A549 (cell line): ENCODE data around the gene GDPD3. TPM values are rescaled to one million over a fixed set of nuclear protein-coding genes. Genes with fewer than 3 reads are reported as not detected.

Source experiments
- ATAC-seq, 2 experiments: fragments of 200-7000 bp in 1 of 2; fragments of >200 bp in 1 of 2; cut with Nextera tagmentation in 1 of 2; cut with Tn5 transposase in 1 of 2; 3 replicates each; pipeline versions ENCODE4 v1.8.0 to v1.9.1; 2018 to 2020; ENCODE audit warnings: mild to moderate bottlenecking in 1 of 2, moderate library complexity in 1 of 2
- CTCF ChIA-PET: fragments of 300-600 bp; sonication (Branson Sonifier 250); formaldehyde crosslinking; extraction: SDS; loops from one replicate; lab custom pipeline; 2021; ENCODE audit warnings: antibody characterized with exemption, inconsistent platforms; lab: Yijun Ruan, JAX
- POLR2A ChIA-PET: fragments of 350-600 bp; formaldehyde crosslinking; extraction: SDS; loops from one replicate; lab custom pipeline; 2021; ENCODE audit warnings: antibody characterized with exemption, inconsistent platforms; lab: Yijun Ruan, JAX
- DNase-seq, 2 experiments: peaks; one replicate each; pipeline versions ENCODE4 v3.0.0 to v3.0.0-alpha.2; 2011 to 2016; ENCODE audit warnings: low read depth in 1 of 2, low spot score in 1 of 2
- FAIRE-seq: peaks from 2 replicates; lab custom pipeline; 2011; peaks lifted over from hg19 to GRCh38; lab: Jason Lieb, UNC
- H3K27ac ChIP-seq, 2 experiments: fragments of >200 bp; sonication (Bioruptor Twin); formaldehyde crosslinking; 3 replicates each; pipeline ENCODE4 v1.5.1; 2016 to 2017
- H3K4me1 ChIP-seq: fragments of >200 bp; sonication (Bioruptor Twin); formaldehyde crosslinking; 3 replicates; pipeline ENCODE4 v1.6.1; 2016
- H3K4me2 ChIP-seq: fragments of >200 bp; sonication (Bioruptor Twin); formaldehyde crosslinking; 3 replicates; pipeline ENCODE4 v1.6.1; 2016
- H3K4me3 ChIP-seq: fragments of >200 bp; sonication (Bioruptor Twin); formaldehyde crosslinking; 3 replicates; pipeline ENCODE4 v1.5.1; 2016
- H3K9me3 ChIP-seq: fragments of >200 bp; sonication (Bioruptor Twin); formaldehyde crosslinking; 3 replicates; pipeline ENCODE4 v1.6.1; 2016
- BHLHE40 ChIP-seq: IDR thresholded peaks from 2 replicates; pipeline ENCODE4 v1.6.1; 2012; ENCODE audit warnings: low read depth, low read length, inconsistent platforms
- CEBPB ChIP-seq, 2 experiments: fragments of >200 bp in 1 of 2; sonication (Bioruptor Twin) in 1 of 2; formaldehyde crosslinking in 1 of 2; IDR thresholded peaks; 2 replicates each; pipeline ENCODE4 v1.6.1; 2012 to 2016
- CHD4 ChIP-seq: fragments of 200-600 bp; sonication (generic); IDR thresholded peaks from 2 replicates; pipeline ENCODE4 v1.6.1; 2016; ENCODE audit warnings: antibody characterized with exemption, mild to moderate bottlenecking, borderline replicate concordance
- EHF ChIP-seq: fragments of 250-450 bp; sonication (Bioruptor Pico); IDR thresholded peaks from 2 replicates; pipeline ENCODE4 v1.5.0; 2020; ENCODE audit warnings: mild to moderate bottlenecking
- EHMT2 ChIP-seq: fragments of 200-600 bp; sonication (generic); IDR thresholded peaks from 2 replicates; pipeline ENCODE4 v1.6.1; 2016; ENCODE audit warnings: antibody characterized with exemption, low read depth, mild to moderate bottlenecking, moderate library complexity
- EP300 ChIP-seq, 2 experiments: fragments of >200 bp; sonication (Bioruptor Twin); formaldehyde crosslinking; IDR thresholded peaks; 2 replicates in 1 of 2; 3 replicates in 1 of 2; pipeline ENCODE4 v1.6.1; 2016 to 2017
- FOXS1 ChIP-seq: fragments of 250-450 bp; sonication (Bioruptor Pico); IDR thresholded peaks from 2 replicates; pipeline ENCODE4 v1.5.0; 2020; ENCODE audit warnings: mild to moderate bottlenecking, moderate library complexity
- KDM1A ChIP-seq: fragments of 200-600 bp; sonication (generic); IDR thresholded peaks from 2 replicates; pipeline ENCODE4 v1.6.1; 2016; ENCODE audit warnings: low read depth, mild to moderate bottlenecking
- MAX ChIP-seq: IDR thresholded peaks from 2 replicates; pipeline ENCODE4 v1.6.1; 2012
- MAZ ChIP-seq: fragments of 150-350 bp; IDR thresholded peaks from 2 replicates; pipeline ENCODE4 v1.6.1; 2014; ENCODE audit warnings: antibody characterized with exemption, low read depth, low read length, borderline replicate concordance
- MYC ChIP-seq: IDR thresholded peaks from 2 replicates; pipeline ENCODE4 v1.6.1; 2012; ENCODE audit warnings: mild to moderate bottlenecking, inconsistent platforms, low read length, improper control_type of control experiment, borderline replicate concordance
- NPAS2 ChIP-seq: fragments of 250-450 bp; sonication (Bioruptor Pico); IDR thresholded peaks from 2 replicates; pipeline ENCODE4 v1.8.0; 2022; ENCODE audit warnings: mild to moderate bottlenecking, moderate library complexity, borderline replicate concordance
- RAD21 ChIP-seq, 2 experiments: fragments of >200 bp in 1 of 2; sonication (Bioruptor Twin) in 1 of 2; formaldehyde crosslinking in 1 of 2; IDR thresholded peaks in 1 of 2; conservative IDR thresholded peaks in 1 of 2; 2 replicates in 1 of 2; 3 replicates in 1 of 2; pipeline ENCODE4 v1.6.1; 2012 to 2018; ENCODE audit warnings: inconsistent platforms in 1 of 2
- REST ChIP-seq: fragments of 200-600 bp; sonication (generic); IDR thresholded peaks from 2 replicates; pipeline ENCODE4 v1.6.1; 2016; ENCODE audit warnings: antibody characterized with exemption, mild to moderate bottlenecking, moderate library complexity
- RFX5 ChIP-seq: fragments of 450-650 bp; IDR thresholded peaks from 2 replicates; pipeline ENCODE4 v1.7.1; 2014; ENCODE audit warnings: antibody characterized with exemption, mild to moderate bottlenecking, moderate library complexity
- RNF2 ChIP-seq: fragments of 200-600 bp; sonication (generic); IDR thresholded peaks from 2 replicates; pipeline ENCODE4 v1.6.1; 2016; ENCODE audit warnings: low read depth, mild to moderate bottlenecking, antibody characterized with exemption, moderate library complexity, borderline replicate concordance
- SREBF2 ChIP-seq: fragments of 450-650 bp; IDR thresholded peaks from 2 replicates; pipeline ENCODE4 v1.6.1; 2014; ENCODE audit warnings: mild to moderate bottlenecking, moderate library complexity
- TFCP2L1 ChIP-seq: fragments of 250-450 bp; sonication (Bioruptor Pico); IDR thresholded peaks from 2 replicates; pipeline ENCODE4 v1.5.0; 2021; ENCODE audit warnings: mild to moderate bottlenecking
- TP53 ChIP-seq: fragments of 250-450 bp; sonication (Bioruptor Pico); IDR thresholded peaks from 2 replicates; pipeline ENCODE4 v1.5.0; 2021; ENCODE audit warnings: mild to moderate bottlenecking, moderate library complexity
- WGBS: methylation state at CpG from one replicate; pipeline ENCODE4 v1.1.6; 2017; ENCODE audit errors: missing lambda C conversion rate; 5-methylcytosine and 5-hydroxymethylcytosine counted together
- polyA plus RNA-seq, 4 experiments: library from polyadenylated mRNA; depleted of rRNA in 3 of 4; stranded (reverse); fragments of >200 nt; fragmentation: RNase III in 1 of 4; extraction: RNeasy Plus Mini Kit Qiagen cat#74134 plus additional on column Dnase treatment in 1 of 4; gene quantifications; 2 replicates in 3 of 4; 3 replicates in 1 of 4; pipeline ENCODE4 v1.2.3, GENCODE V29; 2011 to 2017
- TF ChIP-seq, protein P1 (sequence below): fragments of 150-350 bp; IDR thresholded peaks from 2 replicates; pipeline ENCODE4 v1.6.1; 2014; ENCODE audit warnings: low read depth, mild to moderate bottlenecking, low read length
- TF ChIP-seq, protein P2 (sequence below): fragments of >200 bp; sonication (Bioruptor Twin); formaldehyde crosslinking; IDR thresholded peaks from 3 replicates; pipeline ENCODE4 v1.5.1; 2016

The GDPD3 gene
- polyA plus RNA-seq, 2 of the 4 experiments (the other 2 are of a cell fraction): 0.58 to 1.8 TPM

DNA sequence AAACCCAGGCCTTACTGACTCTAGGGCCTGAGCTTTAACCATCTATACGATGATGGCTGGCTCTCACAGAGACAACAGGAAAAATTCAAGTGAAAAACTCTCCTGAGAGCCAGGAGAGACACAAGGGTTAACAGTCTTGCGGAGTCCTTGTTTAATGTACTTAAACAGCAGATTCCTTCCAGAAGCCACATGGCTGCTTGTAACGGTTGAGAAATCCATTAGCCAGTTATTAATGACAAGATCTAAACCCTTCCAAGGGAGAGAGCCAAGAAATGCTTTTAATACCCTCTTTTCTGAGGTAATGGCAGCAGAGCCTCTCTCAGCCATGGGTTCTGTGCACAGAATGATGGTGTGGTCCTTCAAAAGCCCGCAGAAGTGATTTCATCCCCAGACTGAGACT is 53.0 kb downstream of the GDPD3 start:
- TF ChIP-seq BHLHE40: no peak
- no peak for TF ChIP-seq MYC
- TF ChIP-seq EP300 (IDR thresholded peaks at IDR 0.05): no peak
- no peak for TF ChIP-seq RNF2
- no peak for TF ChIP-seq NPAS2 (CRISPR knock-in tag)
- TF ChIP-seq MAX: no peak
- TF ChIP-seq EHF (CRISPR knock-in tag): no peak
- no peak for TF ChIP-seq TFCP2L1
- TF ChIP-seq SREBF2: no peak
- TF ChIP-seq REST: no peak
- no peak for TF ChIP-seq EHMT2
- TF ChIP-seq KDM1A: no peak
- TF ChIP-seq, protein P1, sequence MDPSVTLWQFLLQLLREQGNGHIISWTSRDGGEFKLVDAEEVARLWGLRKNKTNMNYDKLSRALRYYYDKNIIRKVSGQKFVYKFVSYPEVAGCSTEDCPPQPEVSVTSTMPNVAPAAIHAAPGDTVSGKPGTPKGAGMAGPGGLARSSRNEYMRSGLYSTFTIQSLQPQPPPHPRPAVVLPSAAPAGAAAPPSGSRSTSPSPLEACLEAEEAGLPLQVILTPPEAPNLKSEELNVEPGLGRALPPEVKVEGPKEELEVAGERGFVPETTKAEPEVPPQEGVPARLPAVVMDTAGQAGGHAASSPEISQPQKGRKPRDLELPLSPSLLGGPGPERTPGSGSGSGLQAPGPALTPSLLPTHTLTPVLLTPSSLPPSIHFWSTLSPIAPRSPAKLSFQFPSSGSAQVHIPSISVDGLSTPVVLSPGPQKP: no peak
- no peak for TF ChIP-seq CHD4
- TF ChIP-seq MAZ: no peak
- no peak for TF ChIP-seq CEBPB (IDR thresholded peaks at IDR 0.05)
- no peak for TF ChIP-seq FOXS1 (CRISPR knock-in tag)
- TF ChIP-seq TP53 (CRISPR knock-in tag): no peak
- ATAC-seq (no peak), FAIRE-seq (no peak), DNase-seq (no peak)
- POLR2A ChIA-PET: no interaction called here
- WGBS: 83% methylated on average over 4 of the region's 4 CpGs
- H3K4me2 ChIP-seq: no peak overlapping the region
- H3K4me3 ChIP-seq: no peak overlapping the region
- CTCF ChIA-PET: interaction anchor here (7.3 to 9.9 kb wide), 2 partner anchors 28 to 31 kb away, joined by 36 to 119 read pairs; partner anchors contain the start of genes TBX6 and TLCD3B
- H3K9me3 ChIP-seq: no peaks in the 10 kb centered on the region
- H3K27ac ChIP-seq: no peak overlapping the region
- peaks cover 9% of the 10 kb centered on the region; the same call in 2 of the 3 replicates for H3K4me1 ChIP-seq

GRCh38 chr16:30054959-30055553 is 58.3 kb downstream of the GDPD3 start:
- ChIA-PET POLR2A (interaction anchor here (0.6 to 4.6 kb wide), 3 partner anchors 9 to 101 kb away, joined by 3 to 51 read pairs (median 5); partner anchors contain the start of gene ALDOA), CTCF (interaction anchor here (0.8 to 7.3 kb wide), 15 partner anchors 8 to 363 kb away, joined by 3 to 44 read pairs (median 4); partner anchors contain the start of genes ALDOA, PAGR1, PPP4C and TBX6)
- Histone ChIP-seq H3K4me2 (peak overlapping the region; percentile 30; the same call in 2 of the 3 replicates), H3K4me1 (peaks cover 22% of the 10 kb centered on the region), H3K9me3 (no peaks in the 10 kb centered on the region), H3K4me3 (no peak overlapping the region), H3K27ac (peak overlapping the region in 1 of 2 experiments; percentile 88; a peak in 1 of 6 replicates)
- ATAC-seq: peak; percentile 80 to 87
- DNase-seq: peak; percentile 67 to 81
- TF ChIP-seq, protein P2, sequence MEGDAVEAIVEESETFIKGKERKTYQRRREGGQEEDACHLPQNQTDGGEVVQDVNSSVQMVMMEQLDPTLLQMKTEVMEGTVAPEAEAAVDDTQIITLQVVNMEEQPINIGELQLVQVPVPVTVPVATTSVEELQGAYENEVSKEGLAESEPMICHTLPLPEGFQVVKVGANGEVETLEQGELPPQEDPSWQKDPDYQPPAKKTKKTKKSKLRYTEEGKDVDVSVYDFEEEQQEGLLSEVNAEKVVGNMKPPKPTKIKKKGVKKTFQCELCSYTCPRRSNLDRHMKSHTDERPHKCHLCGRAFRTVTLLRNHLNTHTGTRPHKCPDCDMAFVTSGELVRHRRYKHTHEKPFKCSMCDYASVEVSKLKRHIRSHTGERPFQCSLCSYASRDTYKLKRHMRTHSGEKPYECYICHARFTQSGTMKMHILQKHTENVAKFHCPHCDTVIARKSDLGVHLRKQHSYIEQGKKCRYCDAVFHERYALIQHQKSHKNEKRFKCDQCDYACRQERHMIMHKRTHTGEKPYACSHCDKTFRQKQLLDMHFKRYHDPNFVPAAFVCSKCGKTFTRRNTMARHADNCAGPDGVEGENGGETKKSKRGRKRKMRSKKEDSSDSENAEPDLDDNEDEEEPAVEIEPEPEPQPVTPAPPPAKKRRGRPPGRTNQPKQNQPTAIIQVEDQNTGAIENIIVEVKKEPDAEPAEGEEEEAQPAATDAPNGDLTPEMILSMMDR: peak; percentile 38
- TF ChIP-seq RFX5 (no peak), RAD21 (conservative IDR thresholded peaks at IDR 0.05 in 1 of 2, IDR thresholded peaks at IDR 0.05 in 1 of 2) (peak in 1 of 2 experiments; percentile 50; a peak in 3 of 5 replicates)
- WGBS: 34% methylated on average over 9 of the region's 10 CpGs
- no peak for FAIRE-seq

Other genes starting within 250 kb of the GDPD3 start
- 4.3 and 5.1 TPM in 2 replicates for gene SEZ6L2, start 214.0 kb downstream of the GDPD3 start, polyA plus RNA-seq (2011; rRNA removed)
- 9.0 to 12.6 TPM (median 11.4 TPM) in 3 replicates for gene SEZ6L2, start 214.0 kb downstream of the GDPD3 start, polyA plus RNA-seq (2017; fragmentation: RNase III; extraction: RNeasy Plus Mini Kit Qiagen cat#74134 plus additional on column Dnase treatment)
- 3.7 and 4.6 TPM in 2 replicates for gene ASPHD1, start 213.0 kb downstream of the GDPD3 start, polyA plus RNA-seq (2011; rRNA removed)
- 20.6 to 22.2 TPM (median 21.6 TPM) in 3 replicates for gene ASPHD1, start 213.0 kb downstream of the GDPD3 start, polyA plus RNA-seq (2017; fragmentation: RNase III; extraction: RNeasy Plus Mini Kit Qiagen cat#74134 plus additional on column Dnase treatment)
- 14.6 and 15.3 TPM in 2 replicates for gene KCTD13, start 187.3 kb downstream of the GDPD3 start, polyA plus RNA-seq (2011; rRNA removed)
- gene KCTD13, start 187.3 kb downstream of the GDPD3 start, polyA plus RNA-seq (2017; fragmentation: RNase III; extraction: RNeasy Plus Mini Kit Qiagen cat#74134 plus additional on column Dnase treatment): 11.9 to 13.3 TPM (median 12.7 TPM) in 3 replicates
- gene TMEM219, start 151.5 kb downstream of the GDPD3 start, polyA plus RNA-seq (2011; rRNA removed): 65.1 and 82.5 TPM in 2 replicates
- 68.1 to 77.2 TPM (median 74.4 TPM) in 3 replicates for gene TMEM219, start 151.5 kb downstream of the GDPD3 start, polyA plus RNA-seq (2017; fragmentation: RNase III; extraction: RNeasy Plus Mini Kit Qiagen cat#74134 plus additional on column Dnase treatment)
- gene TAOK2, start 139.7 kb downstream of the GDPD3 start, polyA plus RNA-seq (2011; rRNA removed): 13.7 TPM in 2 replicates
- gene TAOK2, start 139.7 kb downstream of the GDPD3 start, polyA plus RNA-seq (2017; fragmentation: RNase III; extraction: RNeasy Plus Mini Kit Qiagen cat#74134 plus additional on column Dnase treatment): 28.2 to 30.8 TPM (median 30.7 TPM) in 3 replicates
- gene HIRIP3, start 117.9 kb downstream of the GDPD3 start, polyA plus RNA-seq (2011; rRNA removed): 11.5 and 13.5 TPM in 2 replicates
- gene HIRIP3, start 117.9 kb downstream of the GDPD3 start, polyA plus RNA-seq (2017; fragmentation: RNase III; extraction: RNeasy Plus Mini Kit Qiagen cat#74134 plus additional on column Dnase treatment): 16.7 to 19.5 TPM (median 17.0 TPM) in 3 replicates
- 33.1 and 41.3 TPM in 2 replicates for gene INO80E, start 117.3 kb downstream of the GDPD3 start, polyA plus RNA-seq (2011; rRNA removed)
- 85.4 to 94.2 TPM (median 89.0 TPM) in 3 replicates for gene INO80E, start 117.3 kb downstream of the GDPD3 start, polyA plus RNA-seq (2017; fragmentation: RNase III; extraction: RNeasy Plus Mini Kit Qiagen cat#74134 plus additional on column Dnase treatment)
- 2.5 and 3.4 TPM in 2 replicates for gene DOC2A, start 102.5 kb downstream of the GDPD3 start, polyA plus RNA-seq (2011; rRNA removed)
- gene DOC2A, start 102.5 kb downstream of the GDPD3 start, polyA plus RNA-seq (2017; fragmentation: RNase III; extraction: RNeasy Plus Mini Kit Qiagen cat#74134 plus additional on column Dnase treatment): 4.6 to 6.7 TPM (median 5.5 TPM) in 3 replicates
- gene C16orf92, start 90.3 kb downstream of the GDPD3 start, polyA plus RNA-seq (2011; rRNA removed): not detected in 2 replicates
- gene C16orf92, start 90.3 kb downstream of the GDPD3 start, polyA plus RNA-seq (2017; fragmentation: RNase III; extraction: RNeasy Plus Mini Kit Qiagen cat#74134 plus additional on column Dnase treatment): not detected in 3 replicates
- 0.16 and 0.30 TPM in 2 replicates for gene TLCD3B, start 82.3 kb downstream of the GDPD3 start, polyA plus RNA-seq (2011; rRNA removed)
- 0.35 to 0.71 TPM (median 0.68 TPM) in 3 replicates for gene TLCD3B, start 82.3 kb downstream of the GDPD3 start, polyA plus RNA-seq (2017; fragmentation: RNase III; extraction: RNeasy Plus Mini Kit Qiagen cat#74134 plus additional on column Dnase treatment)
- 741 and 761 TPM in 2 replicates for gene ALDOA, start 47.8 kb downstream of the GDPD3 start, polyA plus RNA-seq (2011; rRNA removed)
- gene ALDOA, start 47.8 kb downstream of the GDPD3 start, polyA plus RNA-seq (2017; fragmentation: RNase III; extraction: RNeasy Plus Mini Kit Qiagen cat#74134 plus additional on column Dnase treatment): 1,254 to 1,331 TPM (median 1,286 TPM) in 3 replicates
- gene PPP4C, start 37.5 kb downstream of the GDPD3 start, polyA plus RNA-seq (2011; rRNA removed): 102 and 117 TPM in 2 replicates
- 107 to 117 TPM (median 115 TPM) in 3 replicates for gene PPP4C, start 37.5 kb downstream of the GDPD3 start, polyA plus RNA-seq (2017; fragmentation: RNase III; extraction: RNeasy Plus Mini Kit Qiagen cat#74134 plus additional on column Dnase treatment)
- gene TBX6, start 21.6 kb downstream of the GDPD3 start, polyA plus RNA-seq (2011; rRNA removed): 0.11 and 0.14 TPM in 2 replicates
- gene TBX6, start 21.6 kb downstream of the GDPD3 start, polyA plus RNA-seq (2017; fragmentation: RNase III; extraction: RNeasy Plus Mini Kit Qiagen cat#74134 plus additional on column Dnase treatment): 0.26 to 0.63 TPM (median 0.62 TPM) in 3 replicates
- gene YPEL3, start 17.3 kb downstream of the GDPD3 start, polyA plus RNA-seq (2011; rRNA removed): 4.5 and 5.5 TPM in 2 replicates
- 6.1 to 8.3 TPM (median 8.1 TPM) in 3 replicates for gene YPEL3, start 17.3 kb downstream of the GDPD3 start, polyA plus RNA-seq (2017; fragmentation: RNase III; extraction: RNeasy Plus Mini Kit Qiagen cat#74134 plus additional on column Dnase treatment)
- 26.1 and 27.2 TPM in 2 replicates for gene MAPK3, start 9.7 kb upstream of the GDPD3 start, polyA plus RNA-seq (2011; rRNA removed)
- 34.7 to 46.0 TPM (median 45.0 TPM) in 3 replicates for gene MAPK3, start 9.7 kb upstream of the GDPD3 start, polyA plus RNA-seq (2017; fragmentation: RNase III; extraction: RNeasy Plus Mini Kit Qiagen cat#74134 plus additional on column Dnase treatment)
- 0.82 and 0.83 TPM in 2 replicates for gene CORO1A, start 70.1 kb upstream of the GDPD3 start, polyA plus RNA-seq (2011; rRNA removed)
- gene CORO1A, start 70.1 kb upstream of the GDPD3 start, polyA plus RNA-seq (2017; fragmentation: RNase III; extraction: RNeasy Plus Mini Kit Qiagen cat#74134 plus additional on column Dnase treatment): 4.1 to 5.9 TPM (median 5.3 TPM) in 3 replicates
- gene BOLA2B, start 80.1 kb upstream of the GDPD3 start, polyA plus RNA-seq (2011; rRNA removed): 43.9 and 53.8 TPM in 2 replicates
- 236 to 258 TPM (median 244 TPM) in 3 replicates for gene BOLA2B, start 80.1 kb upstream of the GDPD3 start, polyA plus RNA-seq (2017; fragmentation: RNase III; extraction: RNeasy Plus Mini Kit Qiagen cat#74134 plus additional on column Dnase treatment)
- gene SLX1A, start 80.3 kb upstream of the GDPD3 start, polyA plus RNA-seq (2011; rRNA removed): 3.5 and 17.5 TPM in 2 replicates
- gene SLX1A, start 80.3 kb upstream of the GDPD3 start, polyA plus RNA-seq (2017; fragmentation: RNase III; extraction: RNeasy Plus Mini Kit Qiagen cat#74134 plus additional on column Dnase treatment): 28.0 to 32.2 TPM (median 28.4 TPM) in 3 replicates
- 8.0 and 11.5 TPM in 2 replicates for gene SULT1A3, start 85.7 kb upstream of the GDPD3 start, polyA plus RNA-seq (2011; rRNA removed)
- 7.9 to 8.8 TPM (median 8.3 TPM) in 3 replicates for gene SULT1A3, start 85.7 kb upstream of the GDPD3 start, polyA plus RNA-seq (2017; fragmentation: RNase III; extraction: RNeasy Plus Mini Kit Qiagen cat#74134 plus additional on column Dnase treatment)
- gene NPIPB13, start 134.9 kb upstream of the GDPD3 start, polyA plus RNA-seq (2011; rRNA removed): 0.98 and 1.7 TPM in 2 replicates
- 1.00 to 1.5 TPM (median 1.1 TPM) in 3 replicates for gene NPIPB13, start 134.9 kb upstream of the GDPD3 start, polyA plus RNA-seq (2017; fragmentation: RNase III; extraction: RNeasy Plus Mini Kit Qiagen cat#74134 plus additional on column Dnase treatment)
- 33.9 and 35.6 TPM in 2 replicates for gene CD2BP2, start 241.8 kb upstream of the GDPD3 start, polyA plus RNA-seq (2011; rRNA removed)
- gene CD2BP2, start 241.8 kb upstream of the GDPD3 start, polyA plus RNA-seq (2017; fragmentation: RNase III; extraction: RNeasy Plus Mini Kit Qiagen cat#74134 plus additional on column Dnase treatment): 48.5 to 54.5 TPM (median 54.0 TPM) in 3 replicates